ENCODE measurements around the gene WIPF1. TPM values are rescaled to one million over a fixed set of nuclear protein-coding genes. Genes with fewer than 3 reads are reported as not detected.
A peak's percentile ranks its signal among the peaks of the same experiment; 100 is the strongest.

WIPF1 gene
- total RNA-seq, 1 experiment from 2014 or later = 20.8 TPM

DNA sequence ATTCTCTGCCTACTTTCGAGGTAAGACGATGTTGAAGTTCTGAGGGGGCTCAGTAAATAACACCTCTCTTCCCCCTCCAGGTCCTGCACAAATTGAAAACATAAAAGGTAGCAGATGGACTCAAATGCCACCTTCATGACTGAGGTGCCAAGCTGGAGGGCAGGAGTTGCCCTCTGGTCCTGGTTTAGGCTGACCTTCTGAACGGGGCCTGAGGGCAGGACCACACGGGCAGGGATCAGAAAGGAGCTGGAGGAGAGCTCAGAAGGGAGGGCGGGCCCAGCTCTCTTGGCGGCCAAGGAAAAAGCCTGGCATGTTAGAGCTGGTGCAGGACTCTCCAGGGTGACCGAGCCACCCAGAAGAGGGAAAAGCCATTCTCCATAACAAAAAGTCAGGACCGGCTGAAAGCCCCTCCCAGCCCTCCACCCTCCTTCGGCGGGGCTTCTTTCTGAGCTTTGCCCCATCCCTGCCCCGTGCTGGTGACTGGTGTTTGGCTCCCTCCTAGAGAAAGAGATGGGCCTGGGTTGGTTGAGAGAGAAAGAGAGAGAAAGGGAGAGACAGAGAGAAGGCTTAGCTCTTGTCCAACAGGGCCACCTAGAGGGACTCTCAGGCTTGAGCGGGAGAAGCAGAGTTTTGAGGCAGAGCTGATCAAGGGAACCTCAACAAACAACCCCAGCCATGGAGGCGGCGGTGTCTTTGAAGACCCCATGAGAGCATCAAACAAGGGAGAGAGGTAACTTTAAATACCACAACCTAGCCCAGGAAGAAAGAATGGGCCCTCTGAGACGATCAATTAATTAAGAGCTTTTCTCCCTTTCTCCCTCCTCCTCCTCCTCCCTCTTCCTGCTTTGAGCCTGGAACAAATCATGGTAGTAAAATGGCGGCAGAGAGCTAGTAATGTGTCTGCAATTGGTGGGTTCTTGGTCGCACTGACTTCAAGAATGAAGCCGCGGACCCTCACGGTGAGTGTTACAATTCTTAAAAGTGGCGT is 50.8 kb downstream of the WIPF1 start:
- no peak overlapping the region for H3K4me3 ChIP-seq
- peak in 1 of 2 experiments; percentile 21 for DNase-seq (ENCODE audit: low read depth in 1 of 2, low spot score in 2 of 2)
- H3K27ac ChIP-seq = no peak overlapping the region

GRCh38 chr2:174545240-174545639 is 52.4 kb downstream of the WIPF1 start:
- H3K4me3 ChIP-seq = no peak overlapping the region
- H3K9me3 ChIP-seq (replicated peaks) = no peaks in the 10 kb centered on the region
- H3K36me3 ChIP-seq = no peaks in the 10 kb centered on the region
- no peaks in the 10 kb centered on the region for H3K27me3 ChIP-seq (replicated peaks)
- no peaks in the 10 kb centered on the region for H3K4me1 ChIP-seq (replicated peaks)
- no peak for DNase-seq (ENCODE audit: low read depth in 1 of 2, low spot score in 2 of 2)
- no peak overlapping the region for H3K27ac ChIP-seq

More for the DNA sequence above, 50.8 kb downstream of the WIPF1 start:
- Histone ChIP-seq H3K27me3 (replicated peaks) (no peaks in the 10 kb centered on the region), H3K9me3 (replicated peaks) (no peaks in the 10 kb centered on the region), H3K36me3 (no peaks in the 10 kb centered on the region), H3K4me1 (replicated peaks) (no peaks in the 10 kb centered on the region)

- H3K4me1 ChIP-seq (replicated peaks) = no peaks in the 10 kb centered on the region
- no peaks in the 10 kb centered on the region for H3K36me3 ChIP-seq
These were observed 52.8 kb downstream of the WIPF1 start for GRCh38 chr2:174544802-174545201.

GRCh38 chr2:174544156-174544555 is 53.4 kb downstream of the WIPF1 start:
- H3K9me3 ChIP-seq (replicated peaks) = no peaks in the 10 kb centered on the region
- H3K4me1 ChIP-seq (replicated peaks) = no peaks in the 10 kb centered on the region
- no peak for DNase-seq (ENCODE audit: low read depth in 1 of 2, low spot score in 2 of 2)
- no peak overlapping the region for H3K4me3 ChIP-seq
- no peaks in the 10 kb centered on the region for H3K36me3 ChIP-seq
- no peaks in the 10 kb centered on the region for H3K27me3 ChIP-seq (replicated peaks)
- H3K27ac ChIP-seq = no peak overlapping the region

More at GRCh38 chr2:174544802-174545201, 52.8 kb downstream of the WIPF1 start:
- Histone ChIP-seq H3K9me3 (replicated peaks) (no peaks in the 10 kb centered on the region), H3K27me3 (replicated peaks) (no peaks in the 10 kb centered on the region), H3K4me3 (no peak overlapping the region), H3K27ac (no peak overlapping the region)
- no peak for DNase-seq (ENCODE audit: low read depth in 1 of 2, low spot score in 2 of 2)

- Histone ChIP-seq H3K9me3 (replicated peaks) (no peaks in the 10 kb centered on the region), H3K27ac (no peak overlapping the region), H3K36me3 (no peaks in the 10 kb centered on the region), H3K4me1 (replicated peaks) (no peaks in the 10 kb centered on the region), H3K4me3 (no peak overlapping the region), H3K27me3 (replicated peaks) (no peaks in the 10 kb centered on the region)
- DNase-seq (ENCODE audit: low read depth in 1 of 2, low spot score in 2 of 2) = no peak
These were observed 56.7 kb downstream of the WIPF1 start for GRCh38 chr2:174540893-174541292.

DNA sequence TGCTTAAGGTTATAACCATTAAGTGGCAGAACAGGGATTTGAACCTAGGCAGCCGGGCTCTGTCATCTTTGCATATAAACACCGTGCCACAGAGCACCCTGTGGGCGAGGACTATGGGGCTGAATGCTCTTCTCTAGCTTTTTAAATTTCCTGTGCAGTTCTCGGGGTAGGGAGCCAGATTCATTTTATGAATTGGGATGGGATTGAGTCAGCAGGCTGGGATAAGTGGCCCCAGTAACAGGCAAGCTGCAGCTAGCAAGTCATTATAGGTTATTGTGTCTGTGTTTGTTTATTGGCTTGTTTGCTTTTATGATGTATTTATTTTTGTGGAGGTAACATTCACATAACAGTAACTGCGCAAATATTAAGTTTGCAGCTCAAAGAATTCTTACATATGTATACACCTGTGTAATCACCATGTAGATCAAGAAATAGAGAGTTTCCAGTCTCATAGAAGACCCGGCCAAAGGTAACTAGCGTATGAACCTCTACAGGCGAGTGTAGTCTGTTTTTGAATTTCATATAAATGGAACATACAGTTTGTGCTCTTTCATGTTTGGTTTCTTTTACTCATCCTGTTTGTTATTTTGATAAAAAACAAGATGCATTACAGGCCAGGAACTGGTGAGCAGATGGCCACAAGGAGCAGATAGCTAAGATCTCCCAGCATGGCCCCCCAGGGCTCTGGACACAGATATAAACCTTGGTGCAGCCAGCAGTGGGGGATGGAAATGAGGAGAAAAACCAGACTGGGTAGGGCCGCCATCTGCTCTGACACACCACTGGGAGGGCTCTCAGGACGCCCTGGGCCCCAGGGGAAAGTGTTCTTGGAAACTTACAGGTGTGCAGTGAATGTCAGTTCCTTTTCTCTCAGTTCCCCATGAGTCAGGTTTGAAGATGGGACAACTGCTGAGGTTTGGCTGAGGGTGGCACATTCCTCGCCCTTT is 61.6 kb downstream of the WIPF1 start:
- Histone ChIP-seq H3K27me3 (replicated peaks) (no peaks in the 10 kb centered on the region), H3K4me3 (no peak overlapping the region), H3K36me3 (no peaks in the 10 kb centered on the region), H3K4me1 (replicated peaks) (peaks cover 14% of the 10 kb centered on the region), H3K9me3 (replicated peaks) (no peaks in the 10 kb centered on the region), H3K27ac (no peak overlapping the region)
- no peak for DNase-seq (ENCODE audit: low read depth in 1 of 2, low spot score in 2 of 2)

DNA sequence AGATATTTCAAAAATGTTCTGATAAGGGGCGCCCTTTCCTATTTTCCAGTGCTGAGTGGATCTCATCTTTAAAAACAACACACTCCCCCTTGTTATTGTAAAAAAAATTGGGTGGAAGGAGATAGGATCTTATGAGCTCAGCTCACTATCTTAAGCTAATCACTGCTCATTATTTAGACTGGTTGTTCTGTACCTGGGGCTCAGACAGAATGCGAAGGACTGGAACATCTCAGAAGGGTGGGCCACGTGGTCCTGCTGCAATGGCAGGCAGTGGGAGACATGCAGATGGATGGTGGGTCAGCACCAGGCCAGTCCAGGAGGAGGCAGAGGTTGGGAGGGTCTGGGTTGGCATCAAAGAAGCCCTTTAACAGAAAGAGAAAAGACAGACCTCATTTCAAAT is 62.5 kb downstream of the WIPF1 start:
- Histone ChIP-seq H3K4me3 (no peak overlapping the region), H3K9me3 (replicated peaks) (no peaks in the 10 kb centered on the region), H3K27me3 (replicated peaks) (no peaks in the 10 kb centered on the region), H3K36me3 (no peaks in the 10 kb centered on the region), H3K4me1 (replicated peaks) (peaks cover 14% of the 10 kb centered on the region), H3K27ac (no peak overlapping the region)
- no peak for DNase-seq (ENCODE audit: low read depth in 1 of 2, low spot score in 2 of 2)

DNA sequence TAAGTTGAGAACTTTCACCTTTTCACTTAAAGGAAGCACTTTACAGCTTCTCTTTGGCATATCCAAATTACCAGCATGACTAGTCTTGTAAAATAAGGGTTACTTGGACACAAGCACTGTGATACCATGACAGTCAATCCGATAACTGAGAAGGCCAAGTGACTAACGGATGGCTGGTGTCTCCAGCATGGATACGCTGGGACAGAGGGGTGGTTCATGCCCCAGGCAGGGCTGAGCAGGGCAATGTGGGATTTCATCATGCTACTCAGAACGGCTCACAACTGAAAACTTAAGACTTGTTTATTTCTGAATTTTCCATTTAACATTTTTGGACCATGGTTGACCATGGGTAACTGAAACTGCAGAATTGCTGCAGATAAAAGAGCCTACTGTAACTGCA is 67.7 kb downstream of the WIPF1 start:
- Histone ChIP-seq H3K27ac (no peak overlapping the region), H3K36me3 (no peaks in the 10 kb centered on the region), H3K4me3 (no peak overlapping the region), H3K27me3 (replicated peaks) (no peaks in the 10 kb centered on the region), H3K4me1 (replicated peaks) (peaks cover 14% of the 10 kb centered on the region), H3K9me3 (replicated peaks) (no peaks in the 10 kb centered on the region)
- no peak for DNase-seq (ENCODE audit: low read depth in 1 of 2, low spot score in 2 of 2)

GRCh38 chr2:174527959-174528358 is 69.6 kb downstream of the WIPF1 start:
- Histone ChIP-seq H3K27ac (no peak overlapping the region), H3K27me3 (replicated peaks) (no peaks in the 10 kb centered on the region), H3K36me3 (no peaks in the 10 kb centered on the region), H3K9me3 (replicated peaks) (no peaks in the 10 kb centered on the region), H3K4me3 (no peak overlapping the region), H3K4me1 (replicated peaks) (peaks cover 14% of the 10 kb centered on the region)
- DNase-seq (ENCODE audit: low read depth in 1 of 2, low spot score in 2 of 2) = no peak

- DNase-seq (ENCODE audit: low read depth in 1 of 2, low spot score in 2 of 2) = no peak
- H3K27me3 ChIP-seq (replicated peaks) = no peaks in the 10 kb centered on the region
- H3K36me3 ChIP-seq = no peaks in the 10 kb centered on the region
- no peak overlapping the region for H3K4me3 ChIP-seq
- no peaks in the 10 kb centered on the region for H3K9me3 ChIP-seq (replicated peaks)
- no peak overlapping the region for H3K27ac ChIP-seq
- H3K4me1 ChIP-seq (replicated peaks) = peaks cover 10% of the 10 kb centered on the region
These were observed 70.4 kb downstream of the WIPF1 start for GRCh38 chr2:174527101-174527721.

GRCh38 chr2:174524527-174524926 is 73.1 kb downstream of the WIPF1 start:
- no peak overlapping the region for H3K27ac ChIP-seq
- no peaks in the 10 kb centered on the region for H3K36me3 ChIP-seq
- no peak overlapping the region for H3K4me3 ChIP-seq
- H3K4me1 ChIP-seq (replicated peaks) = no peaks in the 10 kb centered on the region
- no peaks in the 10 kb centered on the region for H3K9me3 ChIP-seq (replicated peaks)
- no peak for DNase-seq (ENCODE audit: low read depth in 1 of 2, low spot score in 2 of 2)
- H3K27me3 ChIP-seq (replicated peaks) = no peaks in the 10 kb centered on the region

DNA sequence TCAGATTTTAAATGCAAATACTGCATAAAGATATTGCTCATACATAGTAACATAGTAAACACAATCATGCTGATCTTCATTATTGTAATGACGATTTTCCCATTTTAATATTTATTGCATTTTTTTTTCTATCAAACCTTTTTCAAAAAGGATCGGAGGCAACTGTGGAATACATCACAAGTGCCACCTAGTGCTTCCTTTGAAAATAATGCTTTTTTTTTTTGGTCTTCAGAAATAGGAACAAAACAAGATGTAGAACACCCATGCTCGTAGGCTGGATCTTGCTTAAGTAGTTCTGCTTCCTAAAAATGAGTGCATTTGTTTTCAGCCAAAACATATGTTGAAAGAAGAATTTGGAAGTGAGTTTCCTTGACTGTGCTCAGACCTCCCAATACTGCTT is 75.1 kb downstream of the WIPF1 start:
- H3K4me1 ChIP-seq (replicated peaks) = no peaks in the 10 kb centered on the region
- DNase-seq (ENCODE audit: low read depth in 1 of 2, low spot score in 2 of 2) = peak in 1 of 2 experiments; percentile 16
- no peaks in the 10 kb centered on the region for H3K9me3 ChIP-seq (replicated peaks)
- no peaks in the 10 kb centered on the region for H3K36me3 ChIP-seq
- H3K27ac ChIP-seq = no peak overlapping the region
- H3K4me3 ChIP-seq = no peak overlapping the region
- no peaks in the 10 kb centered on the region for H3K27me3 ChIP-seq (replicated peaks)

- Histone ChIP-seq H3K4me3 (no peak overlapping the region), H3K36me3 (no peaks in the 10 kb centered on the region), H3K27ac (no peak overlapping the region), H3K4me1 (replicated peaks) (no peaks in the 10 kb centered on the region), H3K9me3 (replicated peaks) (no peaks in the 10 kb centered on the region), H3K27me3 (replicated peaks) (no peaks in the 10 kb centered on the region)
- DNase-seq (ENCODE audit: low read depth in 1 of 2, low spot score in 2 of 2) = no peak
These were observed 79.2 kb downstream of the WIPF1 start for GRCh38 chr2:174518395-174518794.
